Breast epithelium (tissue), 3 donors: ENCODE measurements around the gene HAPLN2.

Experiments
- CTCF ChIP-seq, 3 donors: fragments of 450-650 bp; IDR thresholded peaks; one replicate each; pipeline ENCODE4 v1.5.1; 2016 to 2017; ENCODE audit warnings: antibody characterized with exemption in 3 of 3, mild to moderate bottlenecking in 3 of 3, moderate library complexity in 3 of 3
- POLR2A ChIP-seq: fragments of 450-650 bp; IDR thresholded peaks from one replicate; pipeline ENCODE4 v1.6.1; 2016; ENCODE audit warnings: antibody characterized with exemption, mild to moderate bottlenecking, moderate library complexity
- POLR2AphosphoS5 ChIP-seq, 3 donors: sonication (generic); formaldehyde crosslinking; IDR thresholded peaks; one replicate each; pipeline ENCODE4 v1.6.1; 2017; ENCODE audit warnings: antibody characterized with exemption in 3 of 3

- no peak for TF ChIP-seq CTCF (IDR thresholded peaks at IDR 0.05)
- TF ChIP-seq POLR2A, result no peak
- TF ChIP-seq POLR2AphosphoS5 (IDR thresholded peaks at IDR 0.05), result no peak
Measured at GRCh38 chr1:156644640-156645039, 25.4 kb downstream of the HAPLN2 start.
